Measurements from ENCODE around the gene ZRSR2. TPM values are rescaled to one million over a fixed set of nuclear protein-coding genes. Genes with fewer than 3 reads are reported as not detected.

ZRSR2 gene
- total and polyA plus RNA-seq, 10 of the 15 experiments (the other 5 are each of a cell fraction or from before 2014, with no cell fraction given): 8.8 to 34.1 (median 15.6) TPM

DNA sequence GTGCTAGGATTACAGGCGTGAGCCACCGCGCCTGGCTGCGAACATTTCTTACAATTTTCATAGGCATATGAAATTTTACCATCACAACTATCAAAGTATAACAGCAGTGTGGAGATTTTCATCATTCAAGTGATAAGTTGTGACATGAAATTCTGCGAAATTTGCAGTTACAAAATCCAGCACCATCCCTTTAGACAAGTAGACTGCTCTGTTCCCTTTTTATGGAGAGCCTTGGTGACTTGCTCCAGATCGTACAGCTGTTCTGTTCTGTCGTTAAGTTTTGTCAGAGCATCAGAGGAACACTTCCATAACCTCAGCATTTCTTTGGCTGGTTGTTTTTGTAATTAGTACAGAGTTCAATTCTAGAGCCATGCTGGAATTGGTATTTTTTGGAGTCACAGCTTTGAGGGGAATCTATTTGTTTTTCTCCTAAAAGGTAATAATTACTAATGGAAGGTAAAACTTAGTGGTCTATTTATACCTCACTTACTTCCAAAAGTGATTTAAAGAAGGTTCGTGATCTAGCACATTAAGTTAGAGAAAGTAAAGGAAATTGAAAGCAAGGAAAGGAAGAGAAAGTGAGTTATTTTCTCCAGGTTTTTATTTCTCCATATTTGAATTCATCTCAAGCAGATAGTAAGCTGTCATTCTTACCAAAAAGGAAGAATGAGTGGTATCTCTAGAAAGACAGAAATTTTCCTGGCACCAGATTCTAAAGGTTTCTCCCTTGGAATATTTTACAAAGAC, 22.1 kb downstream of the ZRSR2 start (continued):
- TF ChIP-seq, protein P1, sequence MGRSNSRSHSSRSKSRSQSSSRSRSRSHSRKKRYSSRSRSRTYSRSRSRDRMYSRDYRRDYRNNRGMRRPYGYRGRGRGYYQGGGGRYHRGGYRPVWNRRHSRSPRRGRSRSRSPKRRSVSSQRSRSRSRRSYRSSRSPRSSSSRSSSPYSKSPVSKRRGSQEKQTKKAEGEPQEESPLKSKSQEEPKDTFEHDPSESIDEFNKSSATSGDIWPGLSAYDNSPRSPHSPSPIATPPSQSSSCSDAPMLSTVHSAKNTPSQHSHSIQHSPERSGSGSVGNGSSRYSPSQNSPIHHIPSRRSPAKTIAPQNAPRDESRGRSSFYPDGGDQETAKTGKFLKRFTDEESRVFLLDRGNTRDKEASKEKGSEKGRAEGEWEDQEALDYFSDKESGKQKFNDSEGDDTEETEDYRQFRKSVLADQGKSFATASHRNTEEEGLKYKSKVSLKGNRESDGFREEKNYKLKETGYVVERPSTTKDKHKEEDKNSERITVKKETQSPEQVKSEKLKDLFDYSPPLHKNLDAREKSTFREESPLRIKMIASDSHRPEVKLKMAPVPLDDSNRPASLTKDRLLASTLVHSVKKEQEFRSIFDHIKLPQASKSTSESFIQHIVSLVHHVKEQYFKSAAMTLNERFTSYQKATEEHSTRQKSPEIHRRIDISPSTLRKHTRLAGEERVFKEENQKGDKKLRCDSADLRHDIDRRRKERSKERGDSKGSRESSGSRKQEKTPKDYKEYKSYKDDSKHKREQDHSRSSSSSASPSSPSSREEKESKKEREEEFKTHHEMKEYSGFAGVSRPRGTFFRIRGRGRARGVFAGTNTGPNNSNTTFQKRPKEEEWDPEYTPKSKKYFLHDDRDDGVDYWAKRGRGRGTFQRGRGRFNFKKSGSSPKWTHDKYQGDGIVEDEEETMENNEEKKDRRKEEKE (IDR thresholded peaks at IDR 0.05): no peak
- TF ChIP-seq CBX3 (IDR thresholded peaks at IDR 0.05; ENCODE audit: borderline replicate concordance, low read depth) (no peak), JUNB (IDR thresholded peaks at IDR 0.05) (no peak), IKZF2 (IDR thresholded peaks at IDR 0.05) (no peak), TAF1 (IDR thresholded peaks at IDR 0.05; ENCODE audit: borderline replicate concordance, low read depth, low read length) (no peak), SMARCA5 (IDR thresholded peaks at IDR 0.05) (no peak), ZNF24 (IDR thresholded peaks at IDR 0.05) (no peak), SUZ12 (IDR thresholded peaks at IDR 0.05; ENCODE audit: unreplicated experiment) (no peak), WRNIP1 (IDR thresholded peaks at IDR 0.05; ENCODE audit: borderline replicate concordance, low read depth, low read length) (no peak), PML (IDR thresholded peaks at IDR 0.05; ENCODE audit: low read length) (no peak)
- TF ChIP-seq, protein P2, sequence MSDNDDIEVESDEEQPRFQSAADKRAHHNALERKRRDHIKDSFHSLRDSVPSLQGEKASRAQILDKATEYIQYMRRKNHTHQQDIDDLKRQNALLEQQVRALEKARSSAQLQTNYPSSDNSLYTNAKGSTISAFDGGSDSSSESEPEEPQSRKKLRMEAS (IDR thresholded peaks at IDR 0.05; ENCODE audit: low read depth, low read length): no peak
- TF ChIP-seq, protein P3, sequence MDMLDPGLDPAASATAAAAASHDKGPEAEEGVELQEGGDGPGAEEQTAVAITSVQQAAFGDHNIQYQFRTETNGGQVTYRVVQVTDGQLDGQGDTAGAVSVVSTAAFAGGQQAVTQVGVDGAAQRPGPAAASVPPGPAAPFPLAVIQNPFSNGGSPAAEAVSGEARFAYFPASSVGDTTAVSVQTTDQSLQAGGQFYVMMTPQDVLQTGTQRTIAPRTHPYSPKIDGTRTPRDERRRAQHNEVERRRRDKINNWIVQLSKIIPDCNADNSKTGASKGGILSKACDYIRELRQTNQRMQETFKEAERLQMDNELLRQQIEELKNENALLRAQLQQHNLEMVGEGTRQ (IDR thresholded peaks at IDR 0.05; ENCODE audit: borderline replicate concordance, low read depth, low read length): no peak
- TF ChIP-seq, protein P4, sequence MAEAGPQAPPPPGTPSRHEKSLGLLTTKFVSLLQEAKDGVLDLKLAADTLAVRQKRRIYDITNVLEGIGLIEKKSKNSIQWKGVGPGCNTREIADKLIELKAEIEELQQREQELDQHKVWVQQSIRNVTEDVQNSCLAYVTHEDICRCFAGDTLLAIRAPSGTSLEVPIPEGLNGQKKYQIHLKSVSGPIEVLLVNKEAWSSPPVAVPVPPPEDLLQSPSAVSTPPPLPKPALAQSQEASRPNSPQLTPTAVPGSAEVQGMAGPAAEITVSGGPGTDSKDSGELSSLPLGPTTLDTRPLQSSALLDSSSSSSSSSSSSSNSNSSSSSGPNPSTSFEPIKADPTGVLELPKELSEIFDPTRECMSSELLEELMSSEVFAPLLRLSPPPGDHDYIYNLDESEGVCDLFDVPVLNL (IDR thresholded peaks at IDR 0.05; ENCODE audit: low read depth, low read length): no peak
- TF ChIP-seq, protein P5, sequence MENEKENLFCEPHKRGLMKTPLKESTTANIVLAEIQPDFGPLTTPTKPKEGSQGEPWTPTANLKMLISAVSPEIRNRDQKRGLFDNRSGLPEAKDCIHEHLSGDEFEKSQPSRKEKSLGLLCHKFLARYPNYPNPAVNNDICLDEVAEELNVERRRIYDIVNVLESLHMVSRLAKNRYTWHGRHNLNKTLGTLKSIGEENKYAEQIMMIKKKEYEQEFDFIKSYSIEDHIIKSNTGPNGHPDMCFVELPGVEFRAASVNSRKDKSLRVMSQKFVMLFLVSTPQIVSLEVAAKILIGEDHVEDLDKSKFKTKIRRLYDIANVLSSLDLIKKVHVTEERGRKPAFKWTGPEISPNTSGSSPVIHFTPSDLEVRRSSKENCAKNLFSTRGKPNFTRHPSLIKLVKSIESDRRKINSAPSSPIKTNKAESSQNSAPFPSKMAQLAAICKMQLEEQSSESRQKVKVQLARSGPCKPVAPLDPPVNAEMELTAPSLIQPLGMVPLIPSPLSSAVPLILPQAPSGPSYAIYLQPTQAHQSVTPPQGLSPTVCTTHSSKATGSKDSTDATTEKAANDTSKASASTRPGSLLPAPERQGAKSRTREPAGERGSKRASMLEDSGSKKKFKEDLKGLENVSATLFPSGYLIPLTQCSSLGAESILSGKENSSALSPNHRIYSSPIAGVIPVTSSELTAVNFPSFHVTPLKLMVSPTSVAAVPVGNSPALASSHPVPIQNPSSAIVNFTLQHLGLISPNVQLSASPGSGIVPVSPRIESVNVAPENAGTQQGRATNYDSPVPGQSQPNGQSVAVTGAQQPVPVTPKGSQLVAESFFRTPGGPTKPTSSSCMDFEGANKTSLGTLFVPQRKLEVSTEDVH (IDR thresholded peaks at IDR 0.05; ENCODE audit: low read depth, partially characterized antibody): no peak
